Aorta (tissue), 5 donors: ENCODE results near the gene ZNF436. TPM values are rescaled to one million over a fixed set of nuclear protein-coding genes. Genes with fewer than 3 reads are reported as not detected.
"Not testable (repeated sequence)": the region's sequence is repeated elsewhere in the genome, so short reads cannot be mapped to it uniquely, and the experiment has no call there.

Experiments used
- ATAC-seq: fragments of 200-7000 bp; cut with Tn5 transposase; one replicate; pipeline ENCODE4 v1.9.1; 2022; ENCODE audit warnings: moderate library complexity; ENCODE audit not compliant: low FRiP score
- DNase-seq, 2 donors: peaks; one replicate each; pipeline ENCODE4 v3.0.0-alpha.2; 2020
- H3K27ac ChIP-seq, 2 donors: one replicate each; pipeline ENCODE4 v1.5.1; 2013; ENCODE audit warnings: low read length in 2 of 2, mild to moderate bottlenecking in 2 of 2, moderate library complexity in 2 of 2, control low read depth in 1 of 2, inconsistent platforms in 1 of 2, low read depth in 1 of 2
- H3K27me3 ChIP-seq, 2 donors: one replicate each; pipeline ENCODE4 v1.6.1; 2013; ENCODE audit warnings: control low read depth in 1 of 2, low read length in 1 of 2, mild to moderate bottlenecking in 1 of 2, moderate library complexity in 1 of 2; ENCODE audit not compliant: insufficient read depth in 2 of 2, control insufficient read depth in 1 of 2
- H3K36me3 ChIP-seq, 2 donors: one replicate each; pipeline ENCODE4 v1.6.1; 2013; ENCODE audit warnings: control low read depth in 1 of 2, low read length in 1 of 2, mild to moderate bottlenecking in 1 of 2; ENCODE audit not compliant: insufficient read depth in 2 of 2, control insufficient read depth in 1 of 2
- H3K4me1 ChIP-seq, 2 donors: one replicate each; pipeline ENCODE4 v1.6.1; 2013; ENCODE audit warnings: low read length in 2 of 2, control low read depth in 1 of 2, mild to moderate bottlenecking in 1 of 2, moderate library complexity in 1 of 2; ENCODE audit not compliant: insufficient read depth in 2 of 2, control insufficient read depth in 1 of 2
- H3K4me3 ChIP-seq, 2 donors: one replicate each; pipeline ENCODE4 v1.5.1; 2013; ENCODE audit warnings: low read length in 2 of 2, control low read depth in 1 of 2, mild to moderate bottlenecking in 1 of 2
- H3K9me3 ChIP-seq: one replicate; pipeline ENCODE4 v1.6.1; 2013; ENCODE audit warnings: mild to moderate bottlenecking, low read length; ENCODE audit not compliant: control insufficient read depth
- WGBS, 2 donors: extraction: QIAGEN DNeasy Blood & Tissue Kit; methylation state at CpG; one replicate each; pipeline ENCODE4 v1.1.7; 2013; 5-methylcytosine and 5-hydroxymethylcytosine counted together
- intact Hi-C, 2 donors: fragments of 100-400 bp; cut with DNase I; formaldehyde crosslinking; loops; one replicate each; pipeline versions ENCODE4 v1.14.2 to v1.15.0; 2022
- polyA plus RNA-seq, 2 donors: library from polyadenylated mRNA; stranded (reverse); fragments of 200-250 nt; gene quantifications; one replicate each; pipeline ENCODE4 v1.2.3, GENCODE V29; 2013
- total RNA-seq, 2 donors: library from RNA; stranded (reverse); fragmentation: NEBNext Ultra II Directional; extraction: Animal tissue kit (Norgen Biotek cat#: 25700); gene quantifications; one replicate each; pipeline ENCODE4 v1.2.1, GENCODE V29; 2021
- donor health status: healthy with polysubstance abuse.
- donor health status: Bipolar disorder and iron deficiency.
- donor health status: DM: no; HTN: no; CAD: no.
- donor health status: DM: no; HTN: no; CAD: no.
- donor health status: DM: yes; HTN: yes; CAD: no.

ZNF436 gene
- total and polyA plus RNA-seq, 4 donors, result 3.6 to 35.4 (median 8.8) TPM

DNA sequence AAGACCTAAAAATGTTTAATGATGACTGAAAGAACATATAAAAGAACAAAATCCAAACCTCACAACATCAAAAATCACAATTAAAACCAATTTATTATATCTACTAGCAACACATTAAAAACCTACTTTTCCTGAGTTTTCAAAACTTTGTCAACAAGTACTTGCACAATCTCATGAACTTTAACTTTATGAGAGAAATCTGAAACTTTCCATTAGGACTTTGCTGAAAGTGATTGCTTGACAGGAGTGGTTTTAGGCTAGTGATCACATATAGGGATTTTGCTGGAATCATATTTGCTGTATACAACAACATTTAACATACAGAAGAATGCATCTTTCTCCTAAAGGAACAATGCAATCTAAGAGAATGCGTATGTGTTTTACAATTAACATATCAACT is 38.8 kb downstream of the ZNF436 start:
- 90 to 91% methylated on average over 1 of the region's 1 CpG for WGBS, 2 donors

DNA sequence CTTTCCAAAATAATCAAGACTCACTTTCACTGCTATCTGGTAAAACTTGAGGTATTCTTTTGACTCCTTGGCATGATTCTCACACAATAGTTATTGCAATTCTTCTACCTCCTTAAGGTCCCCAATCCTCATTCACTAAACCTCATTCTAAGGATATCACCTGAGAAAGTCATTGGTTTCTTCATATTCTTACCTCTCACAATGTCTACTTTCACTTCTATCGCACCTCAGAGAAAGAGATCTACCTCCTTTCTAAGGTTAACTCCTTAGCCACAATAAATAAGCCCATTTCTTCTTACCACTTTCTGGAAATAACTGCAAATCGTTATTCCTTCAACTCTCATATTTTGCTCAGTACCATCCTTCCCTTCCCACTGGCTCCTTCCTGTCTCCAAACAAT is 44.2 kb downstream of the ZNF436 start:
- no peak overlapping the region for H3K4me3 ChIP-seq
- no peak overlapping the region for H3K27ac ChIP-seq
- no peak for ATAC-seq
- peaks cover 2 to 6% of the 10 kb centered on the region in 2 donors for H3K36me3 ChIP-seq
- H3K9me3 ChIP-seq, result no peaks in the 10 kb centered on the region
- peaks cover 0 to 3% of the 10 kb centered on the region in 2 donors for H3K4me1 ChIP-seq
- intact Hi-C loops, result no loop called here
- no peaks in the 10 kb centered on the region for H3K27me3 ChIP-seq
- DNase-seq, result no peak
- 67 to 76% methylated on average over 2 of the region's 2 CpGs for WGBS, 2 donors

More for the DNA sequence above, 38.8 kb downstream of the ZNF436 start:
- Histone ChIP-seq H3K4me1 (no peaks in the 10 kb centered on the region), H3K36me3 (peaks cover 5 to 9% of the 10 kb centered on the region in 2 donors), H3K27ac (no peak overlapping the region), H3K27me3 (no peaks in the 10 kb centered on the region), H3K4me3 (no peak overlapping the region), H3K9me3 (no peaks in the 10 kb centered on the region)
- ATAC-seq (no peak), DNase-seq (no peak)
- intact Hi-C loops, result no loop called here

- no peak overlapping the region for H3K27ac ChIP-seq
- intact Hi-C loops, result no loop called here
- DNase-seq (no peak), ATAC-seq (no peak)
- peaks cover 0 to 3% of the 10 kb centered on the region in 2 donors for H3K4me1 ChIP-seq
- WGBS, 2 donors, result 0 to 3% methylated on average over 1 of the region's 1 CpG
- no peaks in the 10 kb centered on the region for H3K9me3 ChIP-seq
- H3K27me3 ChIP-seq, result no peaks in the 10 kb centered on the region
- no peak overlapping the region for H3K4me3 ChIP-seq
- peaks cover 3 to 6% of the 10 kb centered on the region in 2 donors for H3K36me3 ChIP-seq
Observed at GRCh38 chr1:23322770-23323169, 46.9 kb downstream of the ZNF436 start.

DNA sequence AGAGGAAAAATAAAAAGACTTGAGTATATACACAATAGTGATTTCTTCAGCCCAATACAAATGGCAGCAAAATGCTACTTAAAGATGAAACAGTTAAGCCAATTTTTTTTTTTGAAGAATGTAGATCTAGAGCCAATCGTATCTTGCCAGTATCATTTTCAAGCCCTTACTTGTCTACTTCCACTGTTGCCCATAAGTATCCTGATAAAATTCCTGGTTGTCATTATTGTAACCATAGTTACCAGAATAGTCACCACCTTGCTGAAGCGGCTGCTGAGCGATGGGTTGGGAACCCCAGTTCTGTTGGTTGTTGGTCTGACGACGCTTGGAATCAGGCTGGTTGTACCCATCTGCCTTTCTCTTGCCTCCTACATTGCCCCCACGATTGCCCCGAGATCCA is 59.4 kb downstream of the ZNF436 start:
- 91 to 93% methylated on average over 7 of the region's 7 CpGs for WGBS, 2 donors
- H3K27ac ChIP-seq, H3K36me3 ChIP-seq, intact Hi-C loops, H3K9me3 ChIP-seq, H3K27me3 ChIP-seq, DNase-seq, H3K4me3 ChIP-seq, H3K4me1 ChIP-seq, ATAC-seq: not testable (repeated sequence)

Other genes starting within 250 kb of the ZNF436 start
- 10 to 100 TPM; 40.5 to 42.1 TPM for gene LUZP1, start 201.0 kb downstream of the ZNF436 start, total RNA-seq
- 1 to 10 TPM; 5.9 to 6.9 TPM for gene LUZP1, start 201.0 kb downstream of the ZNF436 start, polyA plus RNA-seq
- gene HTR1D, start 152.3 kb downstream of the ZNF436 start, total RNA-seq, result not detected
- gene HTR1D, start 152.3 kb downstream of the ZNF436 start, polyA plus RNA-seq, result 1 to 10 TPM in 1 of 2 donors, under 1 TPM in 1; 0.05 to 1.3 TPM
- 100 to 1,000 TPM; 113 to 120 TPM for gene HNRNPR, start 25.6 kb downstream of the ZNF436 start, total RNA-seq
- gene HNRNPR, start 25.6 kb downstream of the ZNF436 start, polyA plus RNA-seq, result 10 to 100 TPM; 56.6 to 69.1 TPM
- 10 to 100 TPM; 25.7 to 51.3 TPM for gene TCEA3, start 54.9 kb upstream of the ZNF436 start, total RNA-seq
- gene TCEA3, start 54.9 kb upstream of the ZNF436 start, polyA plus RNA-seq, result 10 to 100 TPM; 31.2 to 37.3 TPM
- 10 to 100 TPM; 26.1 to 93.9 TPM for gene ASAP3, start 114.3 kb upstream of the ZNF436 start, total RNA-seq
- gene ASAP3, start 114.3 kb upstream of the ZNF436 start, polyA plus RNA-seq, result 10 to 100 TPM in 1 of 2 donors, 1 to 10 TPM in 1; 7.0 to 16.1 TPM
- gene E2F2, start 161.4 kb upstream of the ZNF436 start, total RNA-seq, result under 1 TPM; 0.42 to 0.96 TPM
- under 1 TPM in 1 of 2 donors, not detected in 1; 0.50 TPM for gene E2F2, start 161.4 kb upstream of the ZNF436 start, polyA plus RNA-seq
- 100 to 1,000 TPM; 368 to 390 TPM for gene ID3, start 189.7 kb upstream of the ZNF436 start, total RNA-seq
- gene ID3, start 189.7 kb upstream of the ZNF436 start, polyA plus RNA-seq, result 100 to 1,000 TPM; 349 to 603 TPM